ENCODE measurements around the gene GFRA1.

- TF ChIP-seq CTCF (IDR thresholded peaks at IDR 0.05; ENCODE audit: poor library complexity), result no peak
- no peak for TF ChIP-seq EZH2 (IDR thresholded peaks at IDR 0.05; ENCODE audit: borderline replicate concordance)
These were observed 190.2 kb downstream of the GFRA1 start for GRCh38 chr10:116082762-116083161.

Data from hepatocyte (in vitro differentiated cells).